GM13977 (cell line): ENCODE measurements around the gene ZNF469.

ENCODE experiments used
- DNase-seq: peaks from one replicate; pipeline ENCODE4 v3.0.0; 2012; ENCODE audit warnings: low spot score
- CTCF ChIP-seq: IDR thresholded peaks from 2 replicates; pipeline ENCODE4 v1.5.1; 2012; ENCODE audit warnings: mild to moderate bottlenecking, control low read depth; ENCODE audit not compliant: insufficient read depth; ENCODE audit errors: extremely low read depth, missing control alignments
- in situ Hi-C: fragments of 300-500 bp; cut with MboI; formaldehyde crosslinking; loops from one replicate; pipeline ENCODE4 v1.12.0; 2022; ENCODE audit warnings: low sequenced_read_pairs, low pct_unique_long_range_greater_than_20kb, mixed read lengths, inconsistent platforms; ENCODE audit not compliant: unreplicated experiment

Gene ZNF469

GRCh38 chr16:88387941-88388627, 5.3 kb downstream of the ZNF469 start:
- in situ Hi-C loops = no loop called here
- DNase-seq = no peak

GRCh38 chr16:88389191-88389590, 6.4 kb downstream of the ZNF469 start:
- no peak for TF ChIP-seq CTCF
- no peak for DNase-seq
- in situ Hi-C loops = no loop called here

More at GRCh38 chr16:88387941-88388627, 5.3 kb downstream of the ZNF469 start:
- TF ChIP-seq CTCF = no peak

- in situ Hi-C loops = no loop called here
- no peak for DNase-seq
- TF ChIP-seq CTCF = no peak
Observed at GRCh38 chr16:88389621-88390160, 6.9 kb downstream of the ZNF469 start.

GRCh38 chr16:88390265-88390664, 7.5 kb downstream of the ZNF469 start:
- TF ChIP-seq CTCF = no peak
- in situ Hi-C loops = no loop called here
- no peak for DNase-seq

GRCh38 chr16:88390735-88391134, 8.0 kb downstream of the ZNF469 start:
- in situ Hi-C loops = no loop called here
- DNase-seq = no peak
- no peak for TF ChIP-seq CTCF

GRCh38 chr16:88391144-88391850, 8.5 kb downstream of the ZNF469 start:
- no peak for TF ChIP-seq CTCF
- no peak for DNase-seq
- in situ Hi-C loops = no loop called here
